ENCODE data around the gene SPIRE2. TPM values are rescaled to one million over a fixed set of nuclear protein-coding genes. Genes with fewer than 3 reads are reported as not detected.
A peak's percentile ranks its signal among the peaks of the same experiment; 100 is the strongest.

Gene SPIRE2
- total RNA-seq, 1 donor from 2014 or later: 41.6 TPM

- no peak for DNase-seq (ENCODE audit: low spot score)
Measured at GRCh38 chr16:89837014-89837546, 8.8 kb downstream of the SPIRE2 start.

GRCh38 chr16:89841275-89841674 lies 13.0 kb downstream of the SPIRE2 start:
- DNase-seq (ENCODE audit: low spot score): no peak

- no peak for DNase-seq (ENCODE audit: low spot score)
Measured at GRCh38 chr16:89842471-89843408, 14.5 kb downstream of the SPIRE2 start.

- no peak for DNase-seq (ENCODE audit: low spot score)
Measured at GRCh38 chr16:89843409-89844350, 15.4 kb downstream of the SPIRE2 start.

- no peak for DNase-seq (ENCODE audit: low spot score)
Measured at GRCh38 chr16:89844739-89845339, 16.6 kb downstream of the SPIRE2 start.

GRCh38 chr16:89845417-89845816 lies 17.1 kb downstream of the SPIRE2 start:
- DNase-seq (ENCODE audit: low spot score): no peak

GRCh38 chr16:89847051-89847939 lies 19.0 kb downstream of the SPIRE2 start:
- DNase-seq (ENCODE audit: low spot score): no peak

GRCh38 chr16:89847940-89848297 lies 19.6 kb downstream of the SPIRE2 start:
- DNase-seq (ENCODE audit: low spot score): no peak

GRCh38 chr16:89848974-89849373 lies 20.7 kb downstream of the SPIRE2 start:
- DNase-seq (ENCODE audit: low spot score): no peak

GRCh38 chr16:89853306-89853993 lies 25.2 kb downstream of the SPIRE2 start:
- DNase-seq (ENCODE audit: low spot score): no peak

GRCh38 chr16:89855301-89855945 lies 27.1 kb downstream of the SPIRE2 start:
- no peak for DNase-seq (ENCODE audit: low spot score)

- DNase-seq (ENCODE audit: low spot score): no peak
Measured at GRCh38 chr16:89855986-89856385, 27.7 kb downstream of the SPIRE2 start.

GRCh38 chr16:89858973-89859614 lies 30.8 kb downstream of the SPIRE2 start:
- no peak for DNase-seq (ENCODE audit: low spot score)

GRCh38 chr16:89859615-89860007 lies 31.3 kb downstream of the SPIRE2 start:
- DNase-seq (ENCODE audit: low spot score): no peak

- DNase-seq (ENCODE audit: low spot score): peak; percentile 68
Measured at GRCh38 chr16:89860747-89861304, 32.6 kb downstream of the SPIRE2 start.

- no peak for DNase-seq (ENCODE audit: low spot score)
Measured at GRCh38 chr16:89861648-89862047, 33.4 kb downstream of the SPIRE2 start.

GRCh38 chr16:89862732-89863131 lies 34.5 kb downstream of the SPIRE2 start:
- no peak for DNase-seq (ENCODE audit: low spot score)

GRCh38 chr16:89863741-89864526 lies 35.7 kb downstream of the SPIRE2 start:
- no peak for DNase-seq (ENCODE audit: low spot score)
